ENCODE results near the gene RGS12.

DNA sequence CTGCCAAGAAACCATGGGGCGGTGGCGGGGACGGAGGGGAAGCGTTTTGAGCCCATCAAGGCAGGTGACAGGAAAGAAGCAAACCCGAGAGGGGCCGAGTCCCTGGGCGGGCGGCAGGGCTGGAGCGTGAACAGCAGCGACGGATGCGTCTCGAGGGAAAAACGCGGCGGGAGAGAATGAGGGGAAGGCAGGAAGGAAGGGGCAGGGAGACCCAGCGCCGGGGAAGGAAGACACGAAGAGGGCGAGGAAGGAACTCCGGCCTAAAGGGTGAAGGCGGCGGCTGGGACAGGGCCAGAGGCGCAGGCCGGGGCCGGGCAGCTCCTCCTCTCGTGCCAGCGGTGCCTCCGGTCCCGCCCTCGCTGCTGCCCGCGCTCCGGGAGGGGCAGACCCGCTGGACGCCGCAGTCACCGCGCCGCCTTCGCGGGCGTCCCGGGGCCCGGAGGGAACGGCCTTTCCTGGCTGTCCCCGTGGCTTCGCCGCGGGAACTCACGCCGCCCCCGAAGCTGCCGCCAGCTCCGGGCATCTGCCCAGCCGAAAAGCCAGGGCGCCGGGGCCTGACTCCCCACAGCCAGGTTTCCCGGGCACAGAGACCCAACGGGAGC is 751 bp upstream of the RGS12 start:
- TF ChIP-seq POLR2A (IDR thresholded peaks at IDR 0.05; ENCODE audit: low read depth, low read length) (no peak), TAF1 (IDR thresholded peaks at IDR 0.05; ENCODE audit: borderline replicate concordance, low read depth, low read length) (no peak)
